NCI-H1694 (cell line): ENCODE results near the gene ZNF618.

Experiments used
- DNase-seq: peaks from one replicate; lab custom pipeline; 2025; lab: John Stamatoyannopoulos, UW

ZNF618 gene

GRCh38 chr9:114098021-114098935 is 222.2 kb downstream of the ZNF618 start:
- peak; percentile 73 for DNase-seq

DNA sequence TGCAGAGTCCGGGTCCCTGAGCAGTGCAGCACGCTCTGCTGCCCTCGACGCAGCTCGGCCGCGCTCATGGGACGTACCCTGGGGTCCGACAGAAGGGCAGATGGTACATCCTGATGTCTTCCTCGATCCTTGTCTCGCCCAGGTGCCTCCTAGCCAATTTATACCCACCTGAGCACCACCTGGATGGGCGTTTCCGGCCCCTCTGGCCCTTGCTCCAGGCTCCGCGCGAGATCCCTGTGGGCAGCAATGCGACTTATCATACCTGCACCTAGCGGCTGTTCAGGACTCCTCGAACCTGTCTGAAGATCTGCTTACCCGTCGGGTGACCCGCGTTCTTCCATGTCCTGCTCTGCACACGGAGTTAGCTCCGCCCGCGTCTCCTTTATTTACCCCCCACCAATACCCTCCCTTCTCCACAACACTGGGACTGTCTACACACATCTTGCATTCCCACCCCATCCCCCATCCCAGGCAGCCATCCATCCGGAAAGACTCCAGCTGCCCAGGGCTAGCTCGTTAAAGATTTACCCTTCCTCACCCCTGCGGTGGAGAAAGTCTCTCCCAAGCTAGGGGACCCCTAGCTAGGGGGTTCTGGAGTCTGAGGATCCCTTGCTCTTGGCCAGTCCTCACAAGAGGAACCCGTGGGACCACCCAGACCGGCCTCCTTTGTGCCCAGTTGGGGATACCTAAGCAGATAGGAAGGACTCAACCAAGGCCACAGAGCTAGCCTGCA is 223.0 kb downstream of the ZNF618 start, which contains the start of gene KIF12:
TSS of gene KIF12 (minus strand) at position 357 of the 733 bp plus-strand sequence. CDS start at position 341, 16 bp downstream.
- peak; percentile 92 for DNase-seq

- peak; percentile 67 for DNase-seq
Measured at GRCh38 chr9:114099669-114100270, 223.7 kb downstream of the ZNF618 start.

- no peak for DNase-seq
Measured at GRCh38 chr9:114100536-114100935, 224.4 kb downstream of the ZNF618 start.

DNA sequence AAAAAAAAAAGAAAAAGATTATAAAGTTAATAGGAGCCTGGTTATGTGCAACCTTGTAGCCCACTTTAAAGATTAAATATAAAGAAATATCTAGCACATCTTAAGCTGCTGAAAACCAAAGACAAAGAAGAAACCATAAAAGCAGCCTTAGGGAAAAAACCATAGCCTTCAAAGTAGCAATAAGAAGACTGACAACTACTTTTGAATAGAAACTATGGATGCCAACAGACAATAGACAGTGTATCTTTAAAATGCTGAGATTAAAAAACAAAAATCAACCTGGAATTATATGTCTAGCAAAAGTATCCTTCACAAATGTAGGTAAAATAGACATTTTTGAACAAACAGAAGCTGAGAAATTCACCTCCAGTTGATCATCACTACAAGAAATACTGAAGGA is 226.4 kb downstream of the ZNF618 start:
- no peak for DNase-seq

- DNase-seq, result no peak
Measured at GRCh38 chr9:114105236-114105635, 229.1 kb downstream of the ZNF618 start.
